ENCODE results near the gene HTR1D.

The HTR1D gene

GRCh38 chr1:23178414-23178813 lies 38.9 kb downstream of the HTR1D start:
- Histone ChIP-seq H3K56ac (ENCODE audit: low read length) (no peak overlapping the region), H3K23ac (ENCODE audit: low read length) (no peak overlapping the region), H3K4me2 (ENCODE audit: low read length) (no peak overlapping the region), H2BK15ac (replicated peaks; ENCODE audit: low read depth) (no peak overlapping the region), H3K4ac (ENCODE audit: low read depth, low read length) (no peak overlapping the region), H3K79me1 (ENCODE audit: low read length) (no peaks in the 10 kb centered on the region), H3K4me1 (ENCODE audit: control insufficient read depth, low read depth, low read length) (no peaks in the 10 kb centered on the region), H2BK5ac (ENCODE audit: low read length) (no peak overlapping the region), H4K8ac (ENCODE audit: low read depth, low read length) (no peak overlapping the region), H3K18ac (ENCODE audit: low read length) (no peak overlapping the region), H3K27me3 (ENCODE audit: insufficient read depth, low read length, poor library complexity) (no peaks in the 10 kb centered on the region), H3K9ac (ENCODE audit: low read length) (no peak overlapping the region), H3K36me3 (ENCODE audit: control insufficient read depth, insufficient read depth, low read length) (no peaks in the 10 kb centered on the region), H3K27ac (ENCODE audit: low read depth, low read length) (no peak overlapping the region), H3K4me3 (ENCODE audit: low read length) (no peak overlapping the region), H4K5ac (ENCODE audit: low read length) (no peak overlapping the region), H2AK5ac (ENCODE audit: low read length) (no peak overlapping the region), H3K79me2 (ENCODE audit: control insufficient read depth, insufficient read depth, low read length) (no peaks in the 10 kb centered on the region), H2BK120ac (ENCODE audit: low read depth, low read length) (no peak overlapping the region)
- DNase-seq, result peak; percentile 45
- WGBS (ENCODE audit: extremely low coverage, insufficient coverage, low lambda C conversion rate), result no CpG with 5 or more reads among the region's 6 CpGs

- no peaks in the 10 kb centered on the region for H3K4me1 ChIP-seq (ENCODE audit: control insufficient read depth, low read depth, low read length)
- H2BK5ac ChIP-seq (ENCODE audit: low read length), result no peak overlapping the region
- H3K9ac ChIP-seq (ENCODE audit: low read length), result peak overlapping the region; percentile 42
- no peak overlapping the region for H3K18ac ChIP-seq (ENCODE audit: low read length)
- no peak overlapping the region for H3K4ac ChIP-seq (ENCODE audit: low read depth, low read length)
- peak overlapping the region; percentile 50 for H3K23ac ChIP-seq (ENCODE audit: low read length)
- no peaks in the 10 kb centered on the region for H3K36me3 ChIP-seq (ENCODE audit: control insufficient read depth, insufficient read depth, low read length)
- no peaks in the 10 kb centered on the region for H3K79me2 ChIP-seq (ENCODE audit: control insufficient read depth, insufficient read depth, low read length)
- no peaks in the 10 kb centered on the region for H3K27me3 ChIP-seq (ENCODE audit: insufficient read depth, low read length, poor library complexity)
- no peak overlapping the region for H2BK120ac ChIP-seq (ENCODE audit: low read depth, low read length)
- DNase-seq, result peak; percentile 89
- H2BK15ac ChIP-seq (replicated peaks; ENCODE audit: low read depth), result no peak overlapping the region
- H3K4me3 ChIP-seq (ENCODE audit: low read length), result peak overlapping the region; percentile 1
- no peak overlapping the region for H3K27ac ChIP-seq (ENCODE audit: low read depth, low read length)
- no CpG with 5 or more reads among the region's 62 CpGs for WGBS (ENCODE audit: extremely low coverage, insufficient coverage, low lambda C conversion rate)
- H3K4me2 ChIP-seq (ENCODE audit: low read length), result peak overlapping the region; percentile 62
- no peak overlapping the region for H4K8ac ChIP-seq (ENCODE audit: low read depth, low read length)
- H3K56ac ChIP-seq (ENCODE audit: low read length), result peak overlapping the region; percentile 63
- no peaks in the 10 kb centered on the region for H3K79me1 ChIP-seq (ENCODE audit: low read length)
- no peak overlapping the region for H2AK5ac ChIP-seq (ENCODE audit: low read length)
- H4K5ac ChIP-seq (ENCODE audit: low read length), result no peak overlapping the region
These were observed 39.6 kb downstream of the HTR1D start for GRCh38 chr1:23177438-23178380.

- Histone ChIP-seq H3K18ac (ENCODE audit: low read length) (no peak overlapping the region), H4K5ac (ENCODE audit: low read length) (no peak overlapping the region), H3K4me2 (ENCODE audit: low read length) (peak overlapping the region; percentile 62), H3K9ac (ENCODE audit: low read length) (peak overlapping the region; percentile 42), H2BK120ac (ENCODE audit: low read depth, low read length) (no peak overlapping the region), H3K4me3 (ENCODE audit: low read length) (no peak overlapping the region), H2AK5ac (ENCODE audit: low read length) (no peak overlapping the region), H3K79me2 (ENCODE audit: control insufficient read depth, insufficient read depth, low read length) (no peaks in the 10 kb centered on the region), H3K56ac (ENCODE audit: low read length) (peak overlapping the region; percentile 63), H3K4me1 (ENCODE audit: control insufficient read depth, low read depth, low read length) (no peaks in the 10 kb centered on the region), H3K27me3 (ENCODE audit: insufficient read depth, low read length, poor library complexity) (no peaks in the 10 kb centered on the region), H2BK5ac (ENCODE audit: low read length) (no peak overlapping the region), H2BK15ac (replicated peaks; ENCODE audit: low read depth) (no peak overlapping the region), H3K27ac (ENCODE audit: low read depth, low read length) (no peak overlapping the region), H3K4ac (ENCODE audit: low read depth, low read length) (no peak overlapping the region), H3K79me1 (ENCODE audit: low read length) (no peaks in the 10 kb centered on the region), H3K36me3 (ENCODE audit: control insufficient read depth, insufficient read depth, low read length) (no peaks in the 10 kb centered on the region), H4K8ac (ENCODE audit: low read depth, low read length) (no peak overlapping the region), H3K23ac (ENCODE audit: low read length) (peak overlapping the region; percentile 50)
- WGBS (ENCODE audit: extremely low coverage, insufficient coverage, low lambda C conversion rate), result no CpG with 5 or more reads among the region's 10 CpGs
- DNase-seq, result no peak
These were observed 40.3 kb downstream of the HTR1D start for GRCh38 chr1:23177031-23177430.

- Histone ChIP-seq H4K5ac (ENCODE audit: low read length) (no peak overlapping the region), H3K27me3 (ENCODE audit: insufficient read depth, low read length, poor library complexity) (no peaks in the 10 kb centered on the region), H2AK5ac (ENCODE audit: low read length) (no peak overlapping the region), H3K23ac (ENCODE audit: low read length) (no peak overlapping the region), H3K4ac (ENCODE audit: low read depth, low read length) (no peak overlapping the region), H3K4me1 (ENCODE audit: control insufficient read depth, low read depth, low read length) (no peaks in the 10 kb centered on the region), H2BK15ac (replicated peaks; ENCODE audit: low read depth) (no peak overlapping the region), H3K4me2 (ENCODE audit: low read length) (no peak overlapping the region), H3K36me3 (ENCODE audit: control insufficient read depth, insufficient read depth, low read length) (no peaks in the 10 kb centered on the region), H2BK120ac (ENCODE audit: low read depth, low read length) (no peak overlapping the region), H3K56ac (ENCODE audit: low read length) (no peak overlapping the region), H3K79me2 (ENCODE audit: control insufficient read depth, insufficient read depth, low read length) (no peaks in the 10 kb centered on the region), H2BK5ac (ENCODE audit: low read length) (no peak overlapping the region), H3K4me3 (ENCODE audit: low read length) (no peak overlapping the region), H3K18ac (ENCODE audit: low read length) (no peak overlapping the region), H3K27ac (ENCODE audit: low read depth, low read length) (no peak overlapping the region), H3K9ac (ENCODE audit: low read length) (no peak overlapping the region), H4K8ac (ENCODE audit: low read depth, low read length) (no peak overlapping the region), H3K79me1 (ENCODE audit: low read length) (no peaks in the 10 kb centered on the region)
- WGBS (ENCODE audit: extremely low coverage, insufficient coverage, low lambda C conversion rate), result 100% methylated on average over 1 of the region's 1 CpG
- no peak for DNase-seq
These were observed 42.7 kb downstream of the HTR1D start for GRCh38 chr1:23174426-23175110.

- Histone ChIP-seq H2BK120ac (ENCODE audit: low read depth, low read length) (no peak overlapping the region), H2AK5ac (ENCODE audit: low read length) (no peak overlapping the region), H3K4ac (ENCODE audit: low read depth, low read length) (no peak overlapping the region), H2BK5ac (ENCODE audit: low read length) (no peak overlapping the region), H3K27ac (ENCODE audit: low read depth, low read length) (no peak overlapping the region), H4K5ac (ENCODE audit: low read length) (no peak overlapping the region), H3K18ac (ENCODE audit: low read length) (no peak overlapping the region), H3K79me1 (ENCODE audit: low read length) (peaks cover 4% of the 10 kb centered on the region), H2BK15ac (replicated peaks; ENCODE audit: low read depth) (no peak overlapping the region), H3K4me1 (ENCODE audit: control insufficient read depth, low read depth, low read length) (no peaks in the 10 kb centered on the region), H3K56ac (ENCODE audit: low read length) (no peak overlapping the region), H3K4me2 (ENCODE audit: low read length) (no peak overlapping the region), H3K36me3 (ENCODE audit: control insufficient read depth, insufficient read depth, low read length) (no peaks in the 10 kb centered on the region), H3K23ac (ENCODE audit: low read length) (no peak overlapping the region), H3K79me2 (ENCODE audit: control insufficient read depth, insufficient read depth, low read length) (peaks cover 14% of the 10 kb centered on the region), H4K8ac (ENCODE audit: low read depth, low read length) (no peak overlapping the region), H3K4me3 (ENCODE audit: low read length) (no peak overlapping the region), H3K9ac (ENCODE audit: low read length) (no peak overlapping the region), H3K27me3 (ENCODE audit: insufficient read depth, low read length, poor library complexity) (no peaks in the 10 kb centered on the region)
- DNase-seq, result peak; percentile 53
- no CpG with 5 or more reads among the region's 4 CpGs for WGBS (ENCODE audit: extremely low coverage, insufficient coverage, low lambda C conversion rate)
These were observed 46.0 kb downstream of the HTR1D start for GRCh38 chr1:23171181-23171755.

Measured in mesendoderm (in vitro differentiated cells).